ENCODE data around the gene STAT4.

GRCh38 chr2:191170301-191170636 lies 19.5 kb upstream of the STAT4 start:
- TF ChIP-seq CTCF (IDR thresholded peaks at IDR 0.05) (no peak), POLR2A (IDR thresholded peaks at IDR 0.05) (no peak)

Measured in thyroid gland (tissue), 4 donors.